Esophagus muscularis mucosa (tissue), 4 donors: ENCODE results near the gene DDX27. TPM values are rescaled to one million over a fixed set of nuclear protein-coding genes. Genes with fewer than 3 reads are reported as not detected.

Source experiments
- DNase-seq: peaks from one replicate; pipeline ENCODE4 v3.0.0-alpha.2; 2017; ENCODE audit errors: extremely low spot score
- H3K27ac ChIP-seq, 4 donors: fragments of 200-600 bp; sonication (generic); replicated peaks in 1 of 4; 1 replicate in 3 of 4; 2 replicates in 1 of 4; pipeline ENCODE4 v1.5.1; 2016 to 2019; ENCODE audit warnings: mild to moderate bottlenecking in 1 of 4
- H3K27me3 ChIP-seq, 4 donors: fragments of 200-600 bp; sonication (generic); one replicate each; pipeline versions ENCODE4 v1.5.1 to v1.6.0; 2016 to 2019
- H3K36me3 ChIP-seq, 4 donors: fragments of 200-600 bp; sonication (generic); one replicate each; pipeline ENCODE4 v1.5.1; 2016 to 2019
- H3K4me1 ChIP-seq, 4 donors: fragments of 200-600 bp; sonication (generic); one replicate each; pipeline ENCODE4 v1.5.1; 2016 to 2019
- H3K4me3 ChIP-seq, 4 donors: fragments of 200-600 bp; sonication (generic); 1 replicate in 2 of 4; 2 replicates in 2 of 4; pipeline ENCODE4 v1.5.1; 2016 to 2019; ENCODE audit warnings: mild to moderate bottlenecking in 4 of 4, moderate library complexity in 1 of 4
- H3K9me3 ChIP-seq, 4 donors: fragments of 200-600 bp; sonication (generic); 1 replicate in 3 of 4; 2 replicates in 1 of 4; pipeline ENCODE4 v1.5.1; 2016 to 2019
- CTCF ChIP-seq, 3 experiments: fragments of 200-600 bp in 2 of 3; fragments of 450-650 bp in 1 of 3; sonication (generic) in 2 of 3; IDR thresholded peaks; one replicate each; pipeline ENCODE4 v1.5.1; 2017 to 2019; ENCODE audit warnings: antibody characterized with exemption in 3 of 3, mild to moderate bottlenecking in 2 of 3, moderate library complexity in 1 of 3
- EP300 ChIP-seq: sonication (generic); formaldehyde crosslinking; IDR thresholded peaks from one replicate; pipeline ENCODE4 v1.6.1; 2017; ENCODE audit warnings: antibody characterized with exemption
- POLR2A ChIP-seq: fragments of 450-650 bp; IDR thresholded peaks from one replicate; pipeline ENCODE4 v1.6.1; 2017; ENCODE audit warnings: antibody characterized with exemption, moderate library complexity, mild to moderate bottlenecking, low read depth
- POLR2AphosphoS5 ChIP-seq, 2 donors: sonication (generic); formaldehyde crosslinking; IDR thresholded peaks; one replicate each; pipeline ENCODE4 v1.6.1; 2017; ENCODE audit warnings: antibody characterized with exemption in 2 of 2
- WGBS: methylation state at CpG from one replicate; pipeline ENCODE4 v1.1.5; 2018; 5-methylcytosine and 5-hydroxymethylcytosine counted together
- intact Hi-C: fragments of 100-400 bp; cut with DNase I; formaldehyde crosslinking; loops from one replicate; pipeline ENCODE4 v1.15.1; 2023
- total RNA-seq, 4 donors: library from RNA; depleted of rRNA; stranded (reverse); fragments of >200 nt; gene quantifications; one replicate each; pipeline versions ENCODE4 v1.1.0 to v1.2.1, GENCODE V29; 2016

DDX27 gene
- total RNA-seq, 4 donors from 2014 or later, result 25.7 to 35.0 (median 30.2) TPM

- no peak for DNase-seq
- Histone ChIP-seq H3K4me1 (no peaks in the 10 kb centered on the region), H3K27me3 (no peaks in the 10 kb centered on the region), H3K27ac (no peak overlapping the region), H3K36me3 (peaks cover 81 to 100% (median 96%) of the 10 kb centered on the region in 4 donors), H3K4me3 (no peak overlapping the region), H3K9me3 (no peaks in the 10 kb centered on the region)
- WGBS, result 94% methylated on average over 9 of the region's 9 CpGs
- TF ChIP-seq POLR2A, result no peak
- no peak for TF ChIP-seq CTCF (IDR thresholded peaks at IDR 0.05)
- intact Hi-C loops, result no loop called here
Observed at GRCh38 chr20:49228676-49229075, 9.5 kb downstream of the DDX27 start.

GRCh38 chr20:49229381-49229780 lies 10.2 kb downstream of the DDX27 start:
- Histone ChIP-seq H3K27me3 (no peaks in the 10 kb centered on the region), H3K4me3 (no peak overlapping the region), H3K27ac (no peak overlapping the region), H3K9me3 (no peaks in the 10 kb centered on the region), H3K36me3 (peaks cover 81 to 100% (median 96%) of the 10 kb centered on the region in 4 donors), H3K4me1 (no peaks in the 10 kb centered on the region)
- no peak for DNase-seq
- no peak for TF ChIP-seq CTCF (IDR thresholded peaks at IDR 0.05)
- no peak for TF ChIP-seq POLR2A
- no peak for TF ChIP-seq POLR2AphosphoS5 (IDR thresholded peaks at IDR 0.05)
- TF ChIP-seq EP300, result no peak
- 93% methylated on average over 2 of the region's 2 CpGs for WGBS
- intact Hi-C loops, result no loop called here

- H3K27ac ChIP-seq, result no peak overlapping the region
- intact Hi-C loops, result no loop called here
- 74% methylated on average over 10 of the region's 10 CpGs for WGBS
- H3K9me3 ChIP-seq, result no peaks in the 10 kb centered on the region
- H3K4me3 ChIP-seq, result no peak overlapping the region
- H3K36me3 ChIP-seq, result peaks cover 81 to 100% (median 96%) of the 10 kb centered on the region in 4 donors
- TF ChIP-seq CTCF (IDR thresholded peaks at IDR 0.05) (no peak), POLR2A (no peak), EP300 (no peak)
- H3K4me1 ChIP-seq, result no peaks in the 10 kb centered on the region
- DNase-seq, result no peak
- no peaks in the 10 kb centered on the region for H3K27me3 ChIP-seq
Observed at GRCh38 chr20:49230021-49230420, 10.8 kb downstream of the DDX27 start.

- DNase-seq, result no peak
- Histone ChIP-seq H3K36me3 (peaks cover 80 to 100% (median 96%) of the 10 kb centered on the region in 4 donors), H3K27ac (no peak overlapping the region), H3K9me3 (no peaks in the 10 kb centered on the region), H3K27me3 (no peaks in the 10 kb centered on the region), H3K4me3 (no peak overlapping the region), H3K4me1 (no peaks in the 10 kb centered on the region)
- intact Hi-C loops, result no loop called here
- WGBS, result 79% methylated on average over 4 of the region's 8 CpGs
- no peak for TF ChIP-seq EP300
- TF ChIP-seq CTCF (IDR thresholded peaks at IDR 0.05), result no peak
- no peak for TF ChIP-seq POLR2A
- TF ChIP-seq POLR2AphosphoS5 (IDR thresholded peaks at IDR 0.05), result no peak
Observed at GRCh38 chr20:49230561-49231133, 11.4 kb downstream of the DDX27 start.

GRCh38 chr20:49231471-49231870 lies 12.3 kb downstream of the DDX27 start:
- no peak for TF ChIP-seq POLR2A
- no peak for TF ChIP-seq POLR2AphosphoS5 (IDR thresholded peaks at IDR 0.05)
- TF ChIP-seq EP300, result no peak
- TF ChIP-seq CTCF (IDR thresholded peaks at IDR 0.05), result no peak
- peaks cover 80 to 100% (median 96%) of the 10 kb centered on the region in 4 donors for H3K36me3 ChIP-seq
- no peaks in the 10 kb centered on the region for H3K9me3 ChIP-seq
- no peak overlapping the region for H3K4me3 ChIP-seq
- no peaks in the 10 kb centered on the region for H3K27me3 ChIP-seq
- DNase-seq, result no peak
- H3K4me1 ChIP-seq, result no peaks in the 10 kb centered on the region
- WGBS, result 93% methylated on average over 7 of the region's 7 CpGs
- intact Hi-C loops, result no loop called here
- H3K27ac ChIP-seq, result no peak overlapping the region
